Neural crest cell (in vitro differentiated cells): ENCODE data around the gene DEAF1. TPM values are rescaled to one million over a fixed set of nuclear protein-coding genes. Genes with fewer than 3 reads are reported as not detected.
A peak's percentile ranks its signal among the peaks of the same experiment; 100 is the strongest.

Source experiments
- DNase-seq: peaks from one replicate; pipeline ENCODE4 v3.0.0; 2021; ENCODE audit warnings: low read depth, mixed read lengths, low spot score
- H3K27ac Mint-ChIP-seq: one replicate; pipeline ENCODE4 v1.8.0; 2021; ENCODE audit warnings: mild to moderate bottlenecking, mixed read lengths; ENCODE audit not compliant: unreplicated experiment
- H3K27me3 Mint-ChIP-seq: 2 replicates; pipeline ENCODE4 v1.8.0; 2021; ENCODE audit warnings: low read depth, mild to moderate bottlenecking, mixed read lengths
- H3K36me3 Mint-ChIP-seq: 2 replicates; pipeline ENCODE4 v1.8.0; 2021; ENCODE audit warnings: low read depth, mild to moderate bottlenecking, mixed read lengths
- H3K4me1 Mint-ChIP-seq: 2 replicates; pipeline ENCODE4 v1.8.0; 2021; ENCODE audit warnings: mixed read lengths
- H3K4me3 Mint-ChIP-seq: one replicate; pipeline ENCODE4 v1.8.0; 2021; ENCODE audit warnings: mild to moderate bottlenecking, mixed read lengths
- H3K9me3 Mint-ChIP-seq: 2 replicates; pipeline ENCODE4 v1.8.0; 2021; ENCODE audit warnings: mixed read lengths
- CTCF ChIP-seq: fragments of 200-600 bp; sonication (generic); conservative IDR thresholded peaks from 2 replicates; pipeline ENCODE4 v1.5.0; 2021; ENCODE audit warnings: antibody characterized with exemption, mild to moderate bottlenecking
- total RNA-seq: library from RNA; stranded (reverse); gene quantifications from 2 replicates; pipeline ENCODE4 v1.2.1, GENCODE V29; 2021

DEAF1 gene
- total RNA-seq, 1 donor from 2014 or later, result 60.9 TPM

GRCh38 chr11:733072-733471 is 38.0 kb upstream of the DEAF1 start:
- TF ChIP-seq CTCF, result no peak
- Mint-ChIP-seq H3K4me1 (peaks cover 21% of the 10 kb centered on the region), H3K36me3 (peaks cover 3% of the 10 kb centered on the region), H3K27ac (no peak overlapping the region), H3K27me3 (peaks cover 21% of the 10 kb centered on the region), H3K4me3 (no peak overlapping the region), H3K9me3 (peaks cover 3% of the 10 kb centered on the region)
- no peak for DNase-seq

GRCh38 chr11:729492-730074 is 34.6 kb upstream of the DEAF1 start:
- Mint-ChIP-seq H3K27me3 (peaks cover 39% of the 10 kb centered on the region), H3K4me3 (peak overlapping the region; percentile 48), H3K9me3 (no peaks in the 10 kb centered on the region), H3K36me3 (no peaks in the 10 kb centered on the region), H3K27ac (peak overlapping the region; percentile 70), H3K4me1 (peaks cover 8% of the 10 kb centered on the region)
- no peak for TF ChIP-seq CTCF
- no peak for DNase-seq

GRCh38 chr11:728901-729491 is 34.0 kb upstream of the DEAF1 start:
- H3K27ac Mint-ChIP-seq, result no peak overlapping the region

GRCh38 chr11:727859-728748 is 33.1 kb upstream of the DEAF1 start:
- Mint-ChIP-seq H3K9me3 (no peaks in the 10 kb centered on the region), H3K27ac (no peak overlapping the region), H3K27me3 (peaks cover 51% of the 10 kb centered on the region), H3K4me1 (peaks cover 8% of the 10 kb centered on the region), H3K36me3 (no peaks in the 10 kb centered on the region), H3K4me3 (no peak overlapping the region)
- DNase-seq, result peak; percentile 79
- TF ChIP-seq CTCF, result peak; percentile 95

More at GRCh38 chr11:728901-729491, 34.0 kb upstream of the DEAF1 start:
- no peak overlapping the region for H3K4me3 Mint-ChIP-seq
- no peaks in the 10 kb centered on the region for H3K9me3 Mint-ChIP-seq
- no peak for TF ChIP-seq CTCF
- no peaks in the 10 kb centered on the region for H3K36me3 Mint-ChIP-seq
- H3K27me3 Mint-ChIP-seq, result peaks cover 44% of the 10 kb centered on the region
- no peak for DNase-seq
- peaks cover 8% of the 10 kb centered on the region for H3K4me1 Mint-ChIP-seq

GRCh38 chr11:727281-727701 is 32.3 kb upstream of the DEAF1 start:
- Mint-ChIP-seq H3K36me3 (no peaks in the 10 kb centered on the region), H3K27me3 (peaks cover 54% of the 10 kb centered on the region), H3K27ac (no peak overlapping the region), H3K4me1 (peaks cover 8% of the 10 kb centered on the region), H3K9me3 (no peaks in the 10 kb centered on the region), H3K4me3 (no peak overlapping the region)
- DNase-seq, result no peak
- TF ChIP-seq CTCF, result no peak
